ENCODE data around the gene LRFN2.

LRFN2 gene

DNA sequence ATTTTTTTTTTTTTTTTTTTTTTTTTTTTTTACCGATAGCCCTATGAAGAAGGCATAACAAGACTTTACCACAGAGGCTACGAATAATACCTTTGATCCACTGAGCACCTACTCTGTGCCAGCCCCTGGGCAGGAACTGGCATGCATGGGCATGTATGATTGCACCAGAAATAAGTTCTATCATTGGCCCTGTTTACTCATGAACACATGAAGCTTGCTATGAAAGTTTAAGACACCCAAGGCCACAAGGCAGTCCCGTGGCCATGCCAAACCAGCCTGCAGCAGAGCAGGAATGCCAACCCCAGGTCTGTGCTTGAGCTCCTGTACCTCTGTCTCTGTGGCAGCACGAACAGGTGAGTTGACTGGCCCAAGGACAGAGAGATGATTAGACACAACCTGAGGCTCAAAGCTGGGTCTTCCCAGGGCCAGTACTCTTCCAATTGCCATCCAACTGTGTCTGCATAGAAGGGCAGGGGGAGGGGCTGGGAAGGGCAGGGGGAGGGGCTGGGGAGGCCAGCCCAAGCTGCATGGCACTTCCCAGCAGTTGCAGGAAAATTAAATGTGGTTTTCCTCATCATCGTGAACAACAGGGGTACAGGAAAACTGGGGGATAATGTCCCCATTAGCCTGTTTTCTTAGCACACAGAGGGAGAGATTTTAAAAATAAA lies 63.5 kb downstream of the LRFN2 start:
- DNase-seq (ENCODE audit: extremely low spot score, insufficient read length, low read depth) (no peak), FAIRE-seq (no peak)

DNA sequence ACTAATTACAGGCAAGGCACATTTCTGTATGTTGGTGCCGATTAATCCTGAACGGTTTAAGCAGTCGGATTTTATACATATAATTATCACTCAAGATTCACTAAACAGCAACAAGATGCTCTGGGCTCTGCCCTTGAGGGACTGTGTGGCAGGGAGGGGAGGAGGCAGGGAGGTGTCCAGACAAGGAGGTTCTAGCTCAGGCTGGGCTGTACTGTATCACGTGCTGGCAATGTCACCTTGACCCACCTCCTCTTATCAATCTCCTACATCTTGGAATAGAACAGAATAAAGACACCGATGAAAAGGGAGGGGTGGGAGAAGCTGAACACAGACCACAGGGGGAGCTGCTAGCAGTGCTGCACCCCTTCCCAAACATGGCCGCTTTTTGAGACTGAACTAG lies 65.7 kb downstream of the LRFN2 start:
- no peak for FAIRE-seq
- DNase-seq (ENCODE audit: extremely low spot score, insufficient read length, low read depth), result no peak

DNA sequence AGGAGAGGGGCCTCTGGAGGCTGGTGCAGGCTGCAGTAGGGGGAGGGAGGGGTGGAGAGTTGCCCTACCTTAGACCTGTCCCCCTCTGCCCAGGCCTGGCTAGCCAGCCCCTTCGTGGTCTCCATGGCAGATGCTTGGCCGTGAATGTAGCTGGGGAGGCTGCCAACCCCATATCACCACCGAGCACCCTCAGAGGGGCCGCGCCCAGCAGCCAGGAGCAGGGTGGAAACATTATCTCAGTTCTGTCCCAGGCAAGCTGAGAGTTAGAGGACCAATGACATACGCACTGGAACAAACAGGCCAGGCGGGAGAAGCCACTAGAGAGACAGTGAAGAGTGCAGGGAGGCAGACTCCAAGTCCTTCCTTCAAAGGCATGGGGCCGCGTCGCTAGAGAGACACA lies 66.5 kb downstream of the LRFN2 start:
- FAIRE-seq (no peak), DNase-seq (ENCODE audit: extremely low spot score, insufficient read length, low read depth) (no peak)

DNA sequence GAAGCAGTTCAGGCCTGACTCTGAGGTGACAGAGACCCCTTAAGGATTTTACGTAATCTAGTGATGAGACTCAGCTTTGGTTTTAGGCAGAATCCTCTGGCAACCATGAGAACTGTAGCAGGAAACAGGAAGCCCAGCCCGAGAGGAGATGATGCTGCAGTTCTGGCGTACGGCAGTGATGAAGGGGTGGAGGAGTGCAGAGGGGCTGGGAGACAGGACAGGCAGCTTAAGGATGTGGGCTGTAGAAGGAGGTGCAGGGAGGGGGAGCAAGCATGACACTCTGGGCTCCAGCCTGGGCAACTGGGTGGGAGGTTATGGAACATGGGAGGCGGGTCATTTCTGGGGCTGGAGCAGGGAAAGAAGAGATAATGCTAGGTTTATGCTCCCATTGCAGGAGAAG lies 67.1 kb downstream of the LRFN2 start:
- no peak for FAIRE-seq

DNA sequence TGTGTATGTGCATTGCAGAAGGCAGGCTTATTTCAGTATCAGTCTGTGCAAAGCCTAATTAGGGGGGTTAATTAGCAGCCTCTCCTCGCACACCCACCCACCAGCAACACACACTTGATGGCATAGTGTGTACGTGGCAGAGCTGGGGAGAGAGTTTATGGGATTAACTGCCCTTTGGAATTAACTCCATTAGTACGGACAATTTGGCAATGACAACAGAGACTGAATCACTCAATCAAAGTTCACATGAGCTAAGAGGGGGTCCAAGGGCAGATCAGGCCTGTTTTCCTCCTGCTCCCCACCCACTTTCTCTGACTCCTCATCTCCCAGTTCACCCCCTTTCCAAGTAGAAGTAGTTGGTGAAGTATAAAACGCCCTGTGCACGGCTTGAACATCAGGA lies 69.5 kb downstream of the LRFN2 start:
- FAIRE-seq (no peak), DNase-seq (ENCODE audit: extremely low spot score, insufficient read length, low read depth) (no peak)

More for the DNA sequence above, 67.1 kb downstream of the LRFN2 start:
- no peak for DNase-seq (ENCODE audit: extremely low spot score, insufficient read length, low read depth)

DNA sequence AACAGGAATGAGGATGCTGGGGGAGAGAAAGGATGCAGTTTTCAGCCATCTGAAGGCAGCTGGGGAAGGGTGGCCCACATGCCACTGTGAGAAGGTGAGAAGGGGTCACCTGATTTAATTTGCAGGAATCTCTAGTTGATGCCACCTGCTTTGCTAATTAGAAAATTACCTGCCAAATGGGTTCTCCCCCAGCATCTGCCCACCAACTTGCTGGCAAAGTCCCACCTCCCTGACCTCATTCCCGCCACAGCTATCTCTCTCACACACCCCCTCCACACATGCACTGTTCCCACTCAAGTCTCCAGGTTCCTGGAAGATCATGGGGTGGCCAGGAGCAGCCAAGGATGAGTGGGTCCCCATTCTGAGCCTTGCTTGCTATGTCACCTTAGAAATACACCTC lies 70.7 kb downstream of the LRFN2 start:
- no peak for FAIRE-seq
- no peak for DNase-seq (ENCODE audit: extremely low spot score, insufficient read length, low read depth)

DNA sequence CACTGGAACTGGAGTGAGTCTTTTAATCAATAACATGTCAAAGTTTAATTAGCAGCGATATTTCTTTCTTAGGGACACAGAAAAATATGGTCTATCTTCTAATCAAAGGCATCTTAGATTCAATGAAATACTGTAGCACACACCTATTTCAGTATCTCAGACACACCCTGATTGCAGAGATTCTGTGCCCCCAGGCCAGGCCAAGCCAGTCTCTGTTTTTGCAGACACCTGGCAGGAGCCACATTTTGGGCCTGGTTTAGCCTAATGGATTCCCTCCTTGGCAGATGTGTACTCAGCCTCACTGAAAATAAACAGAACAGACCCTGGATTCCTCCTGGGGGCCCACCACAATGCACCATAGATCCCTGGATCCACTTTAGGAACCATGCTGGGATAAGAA lies 74.8 kb downstream of the LRFN2 start:
- no peak for FAIRE-seq
- no peak for DNase-seq (ENCODE audit: extremely low spot score, insufficient read length, low read depth)

DNA sequence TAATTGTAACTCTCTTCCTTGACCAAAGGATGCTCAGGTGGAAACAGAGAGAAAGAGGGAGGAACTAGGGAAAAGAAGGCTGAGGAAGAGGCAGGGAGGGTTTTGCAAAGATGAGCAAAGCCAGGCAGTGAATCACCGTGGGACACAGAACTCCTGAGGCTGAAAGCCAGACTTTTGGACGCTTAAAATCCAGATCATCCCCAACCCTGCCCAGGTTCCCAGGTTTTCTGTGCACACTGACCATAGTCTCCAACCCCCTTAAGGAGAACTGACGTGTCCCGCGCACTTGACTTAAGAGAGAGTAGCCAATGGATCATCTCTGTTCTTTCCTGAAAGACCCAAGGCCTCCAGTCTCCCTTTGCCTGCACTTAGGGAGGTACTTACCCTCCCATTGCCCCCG lies 75.3 kb downstream of the LRFN2 start:
- FAIRE-seq (no peak), DNase-seq (ENCODE audit: extremely low spot score, insufficient read length, low read depth) (no peak)

DNA sequence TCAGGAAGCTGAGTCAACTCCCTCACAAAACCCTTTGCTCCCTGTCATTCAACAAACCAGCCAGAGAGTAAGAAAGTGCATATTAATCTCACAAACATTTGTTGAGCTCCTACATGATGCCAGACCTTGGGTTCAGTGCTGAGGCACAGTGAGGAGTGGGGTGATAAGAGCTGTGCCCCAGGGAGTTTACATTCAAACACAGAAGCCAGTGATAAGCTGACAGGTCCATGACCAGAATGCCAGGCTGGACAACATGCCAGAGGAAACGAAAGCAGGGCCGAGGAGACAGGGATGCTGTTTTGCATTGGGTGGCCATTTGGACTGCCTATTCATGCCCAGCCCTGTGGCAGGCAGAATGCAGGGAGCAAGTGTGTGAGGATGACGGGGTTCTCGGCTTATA lies 76.7 kb downstream of the LRFN2 start:
- FAIRE-seq (no peak), DNase-seq (ENCODE audit: extremely low spot score, insufficient read length, low read depth) (no peak)

DNA sequence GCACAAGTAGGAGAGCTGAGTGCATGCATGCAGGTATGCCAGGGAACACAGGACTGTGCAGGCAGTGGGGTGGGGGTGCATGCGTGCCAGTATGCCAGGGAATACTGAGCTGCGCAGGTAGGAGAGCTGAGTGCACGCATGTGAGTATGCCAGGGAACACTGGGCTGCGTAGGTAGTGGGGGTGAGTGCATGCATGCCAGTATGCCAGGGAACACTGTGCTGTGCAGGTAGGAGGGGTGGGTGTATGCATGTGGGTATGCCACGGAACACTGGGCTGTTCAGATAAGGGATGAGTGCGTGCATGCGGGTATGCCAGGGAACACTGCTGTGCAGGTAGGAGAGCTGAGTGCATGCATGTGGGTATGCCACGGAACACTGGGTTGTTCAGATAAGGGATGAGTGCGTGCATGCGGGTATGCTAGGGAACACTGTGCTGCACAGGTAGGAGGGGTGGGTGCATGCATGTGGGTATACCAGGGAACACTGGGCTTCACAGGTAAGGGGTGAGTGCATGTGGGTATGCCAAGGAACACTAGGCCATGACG lies 77.4 kb downstream of the LRFN2 start:
- FAIRE-seq, result no peak
- no peak for DNase-seq (ENCODE audit: extremely low spot score, insufficient read length, low read depth)

DNA sequence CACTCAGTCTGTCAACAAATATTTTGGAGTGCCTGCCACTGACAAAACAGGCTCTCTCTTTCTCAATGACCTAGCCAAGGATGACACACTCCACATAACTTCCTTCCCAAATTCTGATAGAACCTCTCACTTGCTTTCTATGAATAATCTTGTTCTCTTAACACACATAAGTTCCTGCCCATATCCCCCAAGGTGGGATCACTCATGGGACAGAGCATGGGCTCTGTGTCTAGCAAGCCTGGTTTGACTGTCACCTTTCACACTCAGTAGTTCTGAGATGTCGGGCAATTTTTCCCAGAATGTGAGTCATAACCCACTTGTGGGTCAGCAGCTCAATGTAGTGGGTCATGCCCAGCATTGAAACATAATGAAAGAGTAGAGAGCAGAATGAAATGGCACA lies 78.1 kb downstream of the LRFN2 start:
- no peak for FAIRE-seq
- no peak for DNase-seq (ENCODE audit: extremely low spot score, insufficient read length, low read depth)

DNA sequence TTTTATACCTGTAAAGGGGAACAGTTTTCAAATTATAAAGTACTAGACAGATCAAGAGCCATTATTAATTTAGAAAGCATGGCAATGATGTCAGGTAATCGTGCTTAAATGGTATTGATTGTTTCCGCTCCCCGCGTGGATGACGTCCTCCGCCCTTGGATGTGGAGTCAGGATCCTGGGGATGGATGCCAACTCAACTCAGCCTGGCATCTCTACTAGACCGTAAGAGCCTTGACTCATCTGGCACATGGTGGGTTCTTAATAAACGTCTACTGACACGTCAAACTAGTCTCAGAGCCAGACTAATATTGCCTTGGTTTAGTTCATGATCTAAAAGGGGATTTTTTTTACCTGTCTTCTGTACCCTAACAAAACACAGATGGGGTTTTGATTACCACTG lies 80.2 kb downstream of the LRFN2 start:
- FAIRE-seq (no peak), DNase-seq (ENCODE audit: extremely low spot score, insufficient read length, low read depth) (no peak)

DNA sequence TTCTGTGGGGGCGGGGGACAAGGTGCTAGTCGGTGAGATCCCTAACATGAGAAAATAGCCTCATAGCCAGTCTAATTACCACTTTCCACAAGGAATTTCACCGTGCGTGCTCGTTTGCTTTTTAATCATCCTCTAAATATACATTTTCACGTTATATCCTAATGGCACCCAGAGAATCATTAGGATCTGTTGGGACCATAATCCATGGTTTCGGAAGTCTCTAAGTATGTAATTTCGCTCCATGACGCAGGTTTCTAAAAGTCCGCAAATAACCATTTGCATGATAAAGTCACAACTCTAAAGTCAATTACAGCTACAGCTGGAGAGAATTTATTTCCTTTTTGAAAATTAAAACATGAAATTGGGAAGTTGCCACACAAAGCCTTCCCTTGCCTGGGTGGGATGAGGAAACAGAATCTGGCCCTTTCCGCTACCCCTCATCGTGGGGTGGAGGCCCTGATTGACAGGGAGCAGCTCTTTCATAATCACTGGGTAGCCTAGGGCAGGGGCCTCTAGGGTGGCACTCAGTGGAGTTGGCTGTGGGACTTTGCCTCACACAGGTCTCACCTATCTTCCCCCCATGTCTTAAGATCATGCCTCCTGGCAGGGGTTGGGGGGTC lies 81.9 kb downstream of the LRFN2 start:
- FAIRE-seq, result no peak
- no peak for DNase-seq (ENCODE audit: extremely low spot score, insufficient read length, low read depth)

DNA sequence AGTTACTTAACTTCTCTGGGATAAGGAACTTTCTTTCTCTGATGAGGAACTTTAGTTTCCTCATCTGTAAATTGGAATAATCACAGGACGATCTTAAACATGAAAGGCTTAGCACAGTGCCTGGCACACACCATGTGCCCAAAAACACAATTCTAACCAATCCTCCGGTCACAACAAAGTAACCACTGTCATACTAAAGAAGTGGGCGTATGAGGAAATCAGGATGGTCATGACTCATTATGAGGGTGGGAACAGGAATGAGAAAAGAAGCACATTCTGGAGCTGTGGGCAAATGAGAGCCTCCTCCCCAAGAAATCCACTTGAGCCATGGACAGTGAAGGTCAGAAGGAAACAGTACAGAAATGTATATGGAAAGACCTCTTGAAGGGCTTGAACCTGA lies 82.9 kb downstream of the LRFN2 start:
- DNase-seq (ENCODE audit: extremely low spot score, insufficient read length, low read depth), result no peak
- FAIRE-seq, result no peak

DNA sequence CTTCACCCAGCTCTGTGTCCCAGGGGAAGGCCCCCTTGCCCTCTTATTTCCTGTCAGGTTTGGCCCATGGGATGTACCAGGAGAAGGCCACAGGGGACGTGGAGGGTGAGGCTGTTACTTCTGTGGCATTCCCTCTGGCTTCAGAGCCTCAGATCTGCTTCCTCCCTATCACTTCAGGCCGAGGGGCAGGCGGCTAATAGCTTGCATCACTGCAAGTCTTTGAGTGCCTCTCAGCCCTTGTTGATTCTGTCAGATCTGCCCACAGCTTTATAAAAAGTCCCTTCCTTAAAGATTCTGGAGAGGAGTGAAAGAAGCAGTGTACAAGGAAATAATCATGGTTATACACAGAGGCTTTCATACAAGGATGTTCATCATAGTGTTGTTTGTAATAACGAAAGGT lies 86.9 kb downstream of the LRFN2 start:
- FAIRE-seq, result no peak
- DNase-seq (ENCODE audit: extremely low spot score, insufficient read length, low read depth), result no peak

DNA sequence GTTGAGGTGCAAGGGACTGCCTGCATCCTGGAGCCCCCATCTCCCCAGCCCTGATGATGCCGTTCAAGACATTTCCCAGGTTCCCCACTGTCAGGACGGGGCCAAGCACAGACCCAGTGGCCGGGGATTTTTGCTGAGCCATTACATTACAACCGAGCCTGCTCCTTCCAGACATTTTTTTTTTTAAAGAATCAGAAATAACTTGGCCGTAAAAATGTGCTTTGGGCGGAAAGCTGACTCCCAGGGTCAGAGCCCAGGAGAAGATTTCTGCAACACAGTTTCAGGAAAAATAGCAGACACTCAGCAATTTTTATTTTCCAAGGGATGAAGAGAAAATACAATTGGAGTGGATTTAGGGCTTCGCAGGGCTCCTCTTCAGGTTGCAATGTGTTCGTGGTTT lies 87.9 kb downstream of the LRFN2 start:
- FAIRE-seq (no peak), DNase-seq (ENCODE audit: extremely low spot score, insufficient read length, low read depth) (no peak)

DNA sequence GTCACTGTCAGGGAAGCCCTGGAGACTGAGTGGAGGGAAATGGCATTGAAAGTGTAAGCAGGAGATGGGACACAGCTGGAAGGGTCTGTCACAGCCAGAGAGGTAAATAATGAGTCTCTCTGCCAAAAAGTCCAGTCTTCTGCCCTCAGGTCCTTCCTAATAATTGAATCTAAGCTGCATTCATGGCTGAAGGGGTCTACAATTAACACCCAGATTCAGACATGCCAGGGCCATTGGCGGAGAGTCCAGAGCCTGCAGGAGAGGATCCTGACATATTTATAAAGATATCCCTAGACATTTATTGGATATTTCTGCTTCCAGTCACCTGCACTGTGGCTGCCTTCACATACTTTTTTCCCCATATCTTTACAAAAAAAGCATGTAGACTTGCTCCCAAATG lies 89.0 kb downstream of the LRFN2 start:
- FAIRE-seq (no peak), DNase-seq (ENCODE audit: extremely low spot score, insufficient read length, low read depth) (no peak)

DNA sequence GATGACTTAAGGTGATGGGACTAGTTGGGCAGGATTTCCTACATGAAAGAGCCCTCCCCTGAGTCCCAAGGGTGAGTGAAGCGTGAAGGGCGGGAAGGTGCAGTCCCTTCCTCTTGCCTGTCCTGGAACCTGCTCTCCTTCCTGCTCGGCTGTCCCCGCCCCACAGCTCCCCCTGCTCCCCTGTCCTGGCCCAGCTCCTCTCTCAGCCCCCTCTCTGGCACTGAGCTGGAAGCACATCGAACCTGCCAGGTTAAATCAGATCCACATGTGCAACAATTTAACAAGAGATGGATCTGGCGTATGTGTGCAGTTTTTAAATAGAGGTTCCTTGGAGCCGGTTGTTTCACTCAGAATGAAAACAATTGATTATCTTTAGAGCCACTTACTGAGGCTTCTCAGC lies 95.0 kb downstream of the LRFN2 start:
- no peak for DNase-seq (ENCODE audit: extremely low spot score, insufficient read length, low read depth)
- FAIRE-seq, result no peak

DNA sequence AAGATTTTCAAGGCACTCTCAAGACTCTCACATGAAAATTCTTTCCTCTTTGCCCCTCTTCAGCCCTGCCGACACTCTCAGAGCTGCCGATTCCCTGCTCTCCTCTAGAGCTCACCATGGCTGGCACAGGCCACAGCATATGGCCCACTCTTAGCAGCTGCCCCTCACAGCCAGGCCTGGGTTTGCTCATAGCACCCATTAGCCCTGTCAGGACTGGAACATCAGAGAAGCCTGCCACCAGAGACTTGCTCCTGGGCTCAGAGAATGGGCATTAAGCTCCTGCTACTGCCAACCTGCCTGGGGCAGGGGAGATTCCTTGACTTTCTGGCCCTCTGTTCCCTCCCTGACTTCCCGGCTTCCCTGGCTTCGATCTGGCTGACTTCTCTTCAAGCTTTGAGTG lies 96.7 kb downstream of the LRFN2 start:
- DNase-seq (ENCODE audit: extremely low spot score, insufficient read length, low read depth) (no peak), FAIRE-seq (no peak)

DNA sequence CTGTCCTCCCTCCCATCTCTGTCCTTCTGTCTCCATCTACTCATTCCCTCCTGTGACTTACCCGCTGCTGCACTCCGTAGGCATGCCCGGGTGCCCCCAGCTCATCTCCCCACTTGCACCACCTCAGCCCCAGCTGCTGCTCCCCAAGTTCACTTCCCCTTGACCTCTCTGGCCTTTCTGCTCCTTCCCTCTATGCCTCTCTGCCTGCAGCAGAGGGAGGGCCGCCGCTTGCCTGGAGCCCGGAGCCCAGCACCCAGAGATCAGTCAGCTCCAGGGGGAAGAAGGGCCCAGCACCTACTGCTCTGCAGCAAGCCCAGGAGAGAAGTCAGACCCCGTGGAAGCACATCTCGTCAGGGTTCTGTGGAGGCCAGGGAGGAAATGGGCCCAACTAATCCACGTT lies 97.4 kb downstream of the LRFN2 start:
- DNase-seq (ENCODE audit: extremely low spot score, insufficient read length, low read depth) (no peak), FAIRE-seq (no peak)

DNA sequence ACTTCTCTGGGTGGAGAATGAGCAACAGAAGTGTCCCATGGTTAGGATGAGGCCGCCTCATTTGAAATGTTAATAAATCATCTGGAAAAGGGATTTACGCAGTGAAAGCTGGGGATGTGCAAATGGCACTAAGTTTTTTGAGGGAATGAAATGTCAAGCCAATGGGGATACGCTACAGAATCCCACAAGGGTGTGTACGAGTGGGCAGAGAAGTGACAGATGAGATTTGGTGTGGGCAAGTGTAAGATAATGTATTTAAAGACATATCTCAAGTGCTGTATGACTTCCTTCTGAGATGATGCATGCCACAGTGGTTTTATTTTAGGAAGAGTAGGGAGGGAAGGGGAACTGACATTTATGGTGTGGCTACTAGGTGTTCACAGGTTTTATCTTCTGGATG lies 100.6 kb downstream of the LRFN2 start:
- DNase-seq (ENCODE audit: extremely low spot score, insufficient read length, low read depth) (no peak), FAIRE-seq (no peak)

DNA sequence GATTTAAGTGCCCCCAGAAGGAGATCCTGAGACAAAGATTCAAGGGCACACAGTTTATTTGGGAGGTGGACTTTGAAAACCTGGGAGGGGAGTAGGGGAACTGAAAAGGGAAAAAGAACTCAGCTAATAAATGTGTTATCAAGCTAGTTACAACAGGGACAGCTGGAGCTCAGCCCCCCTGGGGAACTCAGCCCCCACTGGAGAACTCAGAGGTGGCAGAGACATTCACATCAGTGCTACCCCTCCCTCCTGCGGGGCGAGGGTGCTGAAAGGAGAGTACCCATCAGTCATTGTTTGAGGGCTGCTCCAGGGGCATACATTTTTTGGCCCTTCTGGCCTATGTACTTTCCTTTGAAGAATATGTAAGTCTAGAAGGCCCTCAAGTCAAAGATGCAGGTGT lies 101.4 kb downstream of the LRFN2 start:
- DNase-seq (ENCODE audit: extremely low spot score, insufficient read length, low read depth) (no peak), FAIRE-seq (no peak)

All from GM18507 (cell line).